Glomerular visceral epithelial cell (primary cell): ENCODE data around the gene PER3.
A peak's percentile ranks its signal among the peaks of the same experiment; 100 is the strongest.

Experiments used
- DNase-seq: peaks from one replicate; pipeline ENCODE4 v3.0.0-alpha.2; 2016; ENCODE audit errors: extremely low spot score

Gene PER3

DNA sequence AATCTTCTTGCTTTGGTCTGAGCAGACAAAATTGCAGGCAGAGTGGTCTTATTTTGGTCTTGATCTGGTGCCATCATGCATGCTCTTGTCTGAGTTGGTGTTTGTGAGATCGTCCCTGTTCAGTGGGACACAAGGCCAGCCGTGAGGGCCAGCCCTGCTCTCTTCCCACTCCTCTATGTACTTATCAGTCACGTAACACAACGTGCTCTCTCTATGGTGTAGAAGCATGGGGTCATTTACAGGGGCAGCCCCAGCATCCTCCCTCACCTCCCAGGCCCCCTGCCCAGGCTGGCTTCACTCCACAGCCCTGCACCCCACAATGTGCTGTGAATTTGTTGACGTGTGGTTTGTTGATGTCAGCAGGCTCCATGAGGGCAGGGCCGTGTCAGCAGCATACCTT lies 87.0 kb downstream of the PER3 start:
- no peak for DNase-seq

GRCh38 chr1:7873801-7874795 lies 90.0 kb downstream of the PER3 start:
- DNase-seq, result no peak

GRCh38 chr1:7878027-7878426 lies 93.9 kb downstream of the PER3 start:
- no peak for DNase-seq

- DNase-seq, result no peak
Observed at GRCh38 chr1:7879228-7879627, 95.1 kb downstream of the PER3 start.

- DNase-seq, result no peak
Observed at GRCh38 chr1:7884757-7885156, 100.7 kb downstream of the PER3 start.

DNA sequence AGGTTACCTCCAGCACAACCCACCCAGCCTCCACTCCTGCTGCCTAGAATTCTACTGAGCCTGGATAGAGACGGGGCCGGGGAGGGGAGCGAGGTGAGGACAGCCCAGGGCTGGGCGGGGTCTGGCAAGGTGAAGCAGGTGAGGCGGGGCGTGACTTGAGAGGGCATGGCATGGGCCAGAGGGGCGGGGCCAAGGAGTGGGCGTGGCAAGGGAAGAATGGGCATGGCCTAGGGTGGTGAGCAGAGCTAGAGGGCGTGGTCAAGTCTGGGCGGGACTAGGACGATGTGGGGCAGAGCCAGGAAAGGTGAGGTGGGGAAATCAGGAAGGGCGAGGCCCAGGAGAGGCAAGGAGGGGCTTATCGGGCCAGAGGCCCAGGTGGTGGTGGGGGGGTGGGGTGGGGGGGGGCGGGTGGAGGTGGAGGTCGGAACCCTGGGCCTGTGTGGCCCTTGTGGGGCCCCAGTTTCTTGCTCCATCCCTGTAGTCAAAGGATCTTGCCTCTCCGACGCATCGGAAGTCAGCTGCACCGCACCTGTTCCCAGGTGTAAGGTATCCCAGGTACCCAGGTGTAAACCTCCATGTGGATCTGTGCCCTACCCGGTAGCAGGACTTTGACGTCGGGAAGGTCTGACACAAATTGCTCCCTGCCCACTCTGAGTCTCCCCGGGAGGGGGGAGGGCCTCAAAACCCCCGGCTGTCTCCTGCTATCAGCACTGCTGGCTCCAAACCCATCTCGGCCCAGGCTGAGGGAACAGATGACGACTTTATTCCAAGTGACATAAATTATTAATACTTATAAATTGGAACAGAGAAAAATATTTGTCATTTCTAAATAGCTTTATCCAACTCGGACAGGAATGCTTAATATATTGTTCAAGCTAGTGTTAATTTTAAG lies 101.7 kb downstream of the PER3 start:
- DNase-seq, result no peak

DNA sequence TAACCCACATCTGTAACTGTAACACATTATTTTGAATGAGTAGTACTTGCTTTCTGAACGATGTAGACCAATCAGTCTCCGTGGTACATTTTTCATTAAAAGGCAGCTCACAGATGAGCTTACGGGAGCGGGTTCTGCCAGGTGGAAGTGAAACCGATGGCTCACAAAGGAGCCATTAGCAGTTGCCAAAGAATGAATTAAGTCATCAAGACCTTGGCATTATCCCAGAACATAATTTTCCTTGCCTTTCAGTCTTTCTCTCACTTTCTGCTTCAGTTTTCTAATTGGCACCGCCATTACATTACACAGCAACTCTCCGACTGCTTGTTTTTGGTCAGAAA lies 102.3 kb downstream of the PER3 start:
- no peak for DNase-seq

DNA sequence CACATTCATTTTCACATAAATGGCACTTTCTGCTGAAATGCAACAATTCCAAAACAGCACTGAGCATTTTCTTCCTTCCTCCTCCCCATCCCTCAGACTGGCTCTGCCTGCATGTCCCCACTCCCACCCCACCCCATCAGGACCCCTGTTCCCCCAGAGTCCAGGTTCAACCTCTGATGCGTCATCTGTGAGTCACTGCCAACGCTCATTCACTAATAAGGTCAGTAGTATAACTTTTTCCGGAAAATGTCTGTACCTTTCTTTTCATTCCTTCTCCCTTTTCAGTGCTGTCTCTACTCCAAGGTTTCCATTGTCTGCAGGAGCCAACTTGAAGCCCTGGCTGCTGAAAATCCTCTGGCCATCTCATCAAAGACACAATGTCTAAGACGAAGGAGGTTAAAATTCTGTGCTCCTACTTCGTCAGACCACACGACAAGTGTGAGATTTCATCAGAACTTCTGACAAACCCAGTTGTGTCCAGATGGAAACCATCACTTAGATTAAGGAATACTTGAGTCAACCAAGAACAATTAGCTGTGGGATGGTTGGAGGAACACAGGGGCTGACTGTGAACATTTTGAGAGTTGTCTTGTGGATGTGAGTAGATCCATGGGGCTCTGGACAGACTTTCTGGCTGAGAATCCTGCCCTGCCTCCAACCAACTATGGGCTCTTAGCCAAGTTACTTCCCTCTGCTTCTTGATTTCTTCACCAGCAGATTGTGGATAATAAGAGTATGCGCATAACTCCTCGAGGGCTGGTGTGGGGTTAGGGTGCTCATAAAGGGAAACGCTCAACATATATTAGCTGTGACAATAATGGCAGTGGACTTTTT lies 104.4 kb downstream of the PER3 start:
- DNase-seq, result no peak

- DNase-seq, result no peak
Observed at GRCh38 chr1:7890853-7891252, 106.8 kb downstream of the PER3 start.

GRCh38 chr1:7891804-7892203 lies 107.7 kb downstream of the PER3 start:
- DNase-seq, result no peak

DNA sequence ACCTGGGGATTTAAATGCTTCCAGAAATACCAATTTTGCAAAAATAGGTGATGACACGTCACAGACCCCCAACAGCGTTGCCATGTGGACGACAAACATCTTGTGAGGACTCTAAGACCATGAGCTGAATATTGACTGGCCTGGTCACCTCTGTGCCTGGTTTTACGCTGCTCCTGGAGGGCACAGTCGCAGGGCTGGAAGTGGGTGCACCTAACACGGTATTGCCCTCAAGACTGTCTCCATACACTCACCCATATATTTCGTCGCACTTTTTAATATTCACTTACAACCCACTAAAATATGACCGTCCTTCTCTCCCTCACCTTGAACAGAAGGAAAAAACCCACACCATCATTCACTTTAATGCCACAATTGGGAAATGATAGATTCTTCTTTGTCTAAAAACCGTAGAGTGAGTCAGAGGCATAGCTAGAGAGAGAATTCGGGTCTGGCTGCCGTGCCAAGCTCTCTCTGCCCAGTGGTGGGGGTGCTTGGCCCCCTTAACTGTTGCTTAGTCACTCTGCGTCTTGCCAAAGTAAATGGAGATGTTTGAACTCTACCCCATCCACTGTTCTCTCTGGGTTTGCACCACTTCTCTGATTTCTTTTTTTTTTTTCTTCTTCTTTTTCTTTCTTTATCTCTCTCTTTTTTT lies 109.6 kb downstream of the PER3 start:
- DNase-seq, result peak; percentile 52
